SK-MEL-5 (cell line): Measurements from ENCODE around the gene TTLL9. TPM values are rescaled to one million over a fixed set of nuclear protein-coding genes. Genes with fewer than 3 reads are reported as not detected.
A peak's percentile ranks its signal among the peaks of the same experiment; 100 is the strongest.

ENCODE experiments used
- DNase-seq: peaks from one replicate; pipeline ENCODE4 v3.0.0-alpha.2; 2016; ENCODE audit warnings: low read depth, low spot score
- in situ Hi-C: cut with HindIII; loops from 2 replicates; pipeline ENCODE4 v1.10.0; 2016; ENCODE audit warnings: low sequenced_read_pairs, high pct_unique_total_duplicates, low pct_unique_long_range_greater_than_20kb
- total RNA-seq: library from RNA; depleted of rRNA; stranded (reverse); fragments of >200 nt; shearing (Covaris generic); gene quantifications from 2 replicates; pipeline ENCODE4 v1.2.3, GENCODE V29; 2014

The TTLL9 gene
- total RNA-seq, 1 experiment from 2014 or later = not detected

DNA sequence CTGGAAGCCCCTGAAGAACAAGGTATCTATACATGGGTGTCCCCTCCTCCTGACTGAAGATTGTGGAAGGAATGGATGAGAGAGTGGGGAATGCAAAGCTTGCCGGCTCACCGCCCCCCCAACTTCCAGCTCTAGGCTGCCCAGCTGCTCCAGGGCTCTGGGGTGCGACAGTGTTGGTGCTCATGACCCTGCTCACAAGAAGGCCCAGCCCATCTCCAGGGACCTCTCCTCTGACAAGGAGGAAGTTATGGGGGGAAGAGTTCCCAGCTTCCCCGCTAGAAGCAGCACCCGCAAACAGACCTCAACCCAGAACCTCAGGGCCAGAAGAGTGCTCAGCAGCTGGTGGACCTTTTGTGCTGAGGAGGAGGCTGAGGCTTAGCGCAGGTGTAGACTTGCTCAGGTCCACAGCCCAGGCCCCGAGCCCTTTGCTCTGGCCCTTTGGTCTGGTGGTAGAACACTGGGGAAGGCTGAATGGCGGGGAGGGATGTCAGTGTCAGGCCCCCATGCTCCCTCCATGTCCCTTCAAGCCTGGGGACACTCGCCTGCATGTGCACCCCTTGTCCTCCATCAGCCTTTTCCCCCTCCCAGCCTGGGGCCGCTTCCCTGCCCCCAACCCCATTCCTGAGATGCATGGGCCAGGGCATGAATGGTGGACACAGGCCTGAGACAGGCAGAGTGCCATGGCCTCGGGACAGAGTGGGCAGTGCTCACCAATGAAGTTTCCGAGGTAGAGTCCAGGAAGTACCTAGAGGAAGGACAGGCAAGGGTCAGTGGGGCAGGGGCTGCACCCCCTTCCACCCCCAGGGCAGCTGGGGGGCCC lies 1.4 kb upstream of the TTLL9 start:
- in situ Hi-C loops = no loop called here

DNA sequence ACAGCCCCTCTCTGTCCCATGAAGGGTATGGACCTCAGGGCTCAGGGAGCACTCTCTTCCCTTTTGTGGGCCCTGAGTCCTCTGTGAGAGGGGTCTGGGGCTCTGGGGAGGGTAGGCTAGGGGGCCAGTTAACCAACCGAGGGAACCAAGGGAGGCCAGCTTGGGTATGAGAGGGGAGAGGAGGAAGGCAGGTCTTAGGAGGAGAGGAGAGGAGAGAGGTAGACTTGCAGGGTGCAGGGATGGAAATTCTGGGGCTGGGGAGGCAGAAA lies 827 bp upstream of the TTLL9 start:
- in situ Hi-C loops = no loop called here
- no peak for DNase-seq

More for the DNA sequence above, 1.4 kb upstream of the TTLL9 start:
- DNase-seq = no peak

DNA sequence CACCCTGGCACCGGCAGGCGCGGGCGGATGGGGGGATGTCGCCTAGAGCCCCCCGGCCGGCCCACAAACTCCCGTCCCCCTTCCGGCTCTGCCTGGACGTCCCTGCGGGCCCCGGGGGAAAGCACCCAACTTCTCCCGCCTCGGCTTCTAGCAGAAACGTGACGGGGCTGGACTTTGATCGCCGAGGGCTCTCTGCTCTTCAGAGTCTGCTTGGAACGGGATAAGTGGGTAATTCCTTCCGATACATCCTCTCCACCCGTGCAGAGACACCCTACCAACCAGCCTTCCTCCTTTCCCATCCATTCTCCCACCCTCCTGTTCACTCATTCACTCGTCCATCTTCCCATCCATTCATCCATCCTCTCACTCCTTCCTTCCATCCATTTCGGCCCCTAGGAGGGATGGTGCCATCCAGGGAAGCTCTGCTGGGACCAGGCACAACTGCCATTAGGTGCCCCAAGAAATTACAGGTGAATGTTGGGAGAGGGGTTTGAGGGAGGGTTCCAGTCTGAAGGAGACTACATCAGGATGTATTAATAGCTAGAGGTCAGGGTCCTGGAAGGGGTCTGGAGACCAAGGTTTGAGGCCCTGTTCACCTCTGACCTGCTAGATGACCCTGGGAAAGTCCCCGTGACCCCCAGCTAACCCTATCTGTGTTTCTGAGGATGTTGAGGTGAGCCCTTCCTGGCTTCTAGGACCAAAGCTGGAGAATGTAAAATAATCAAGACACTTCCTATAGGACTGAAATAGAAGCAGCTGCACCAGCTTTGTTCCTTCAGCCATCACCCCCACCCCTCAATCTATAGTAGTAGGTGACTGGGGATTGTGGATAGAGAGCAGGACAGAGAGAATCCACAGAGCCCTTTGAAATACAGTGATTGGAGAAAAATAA lies 538 bp downstream of the TTLL9 start:
- in situ Hi-C loops = no loop called here

DNA sequence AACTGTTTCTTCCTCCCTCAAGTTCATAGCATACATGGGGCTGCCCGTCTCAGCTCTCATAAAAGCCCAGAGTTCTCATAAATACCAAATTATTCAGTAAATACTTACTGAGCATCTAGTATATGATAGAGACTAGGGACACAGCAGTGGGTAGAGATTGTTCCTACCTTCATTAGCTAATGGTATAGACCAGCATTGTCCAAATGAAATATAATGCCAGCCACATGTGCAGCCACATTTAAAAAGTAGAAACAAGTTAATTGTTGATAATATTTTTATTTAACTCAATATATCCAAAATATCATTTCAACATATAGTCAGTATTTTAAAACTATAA lies 1.2 kb downstream of the TTLL9 start:
- in situ Hi-C loops = no loop called here
- DNase-seq = no peak

More for the DNA sequence above, 538 bp downstream of the TTLL9 start:
- DNase-seq = no peak

DNA sequence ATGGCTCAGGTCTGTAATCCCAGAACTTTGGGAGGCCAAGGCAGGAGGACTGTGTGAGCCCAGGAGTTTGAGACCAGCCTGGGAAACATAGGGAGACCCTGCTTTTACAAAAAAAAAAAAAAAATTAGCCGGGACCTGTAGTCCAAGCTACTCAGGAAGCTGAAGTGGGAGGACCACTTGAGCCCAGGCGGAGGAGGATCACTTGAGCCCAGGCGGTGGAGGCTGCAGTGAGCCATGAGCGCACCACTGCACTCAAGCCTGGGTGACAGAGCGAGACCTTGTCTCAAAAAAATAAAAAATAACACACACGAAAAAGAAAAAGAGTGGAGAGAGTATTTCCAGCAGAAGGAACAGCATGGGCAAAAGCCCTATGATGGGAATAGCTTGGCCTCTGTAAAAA lies 2.0 kb downstream of the TTLL9 start:
- no peak for DNase-seq

DNA sequence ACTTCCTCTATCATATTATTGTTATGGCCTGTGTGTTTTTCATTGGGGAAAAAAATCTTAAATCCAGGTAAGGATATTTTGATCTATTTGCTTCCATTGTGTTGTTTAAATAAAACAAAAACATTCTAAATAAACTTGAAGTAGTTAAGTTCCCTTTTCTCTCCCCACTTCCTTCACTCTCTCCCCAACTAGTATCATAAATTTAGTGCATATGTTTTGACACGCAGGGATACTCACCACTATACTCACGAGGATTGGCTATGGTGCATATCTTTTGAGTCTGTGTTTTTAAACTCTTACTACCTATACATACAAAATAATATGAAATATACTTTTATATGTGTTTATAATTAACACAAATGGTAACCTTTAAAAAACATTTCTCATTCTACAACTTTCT lies 5.2 kb downstream of the TTLL9 start:
- in situ Hi-C loops = no loop called here

More for the DNA sequence above, 2.0 kb downstream of the TTLL9 start:
- in situ Hi-C loops = no loop called here

DNA sequence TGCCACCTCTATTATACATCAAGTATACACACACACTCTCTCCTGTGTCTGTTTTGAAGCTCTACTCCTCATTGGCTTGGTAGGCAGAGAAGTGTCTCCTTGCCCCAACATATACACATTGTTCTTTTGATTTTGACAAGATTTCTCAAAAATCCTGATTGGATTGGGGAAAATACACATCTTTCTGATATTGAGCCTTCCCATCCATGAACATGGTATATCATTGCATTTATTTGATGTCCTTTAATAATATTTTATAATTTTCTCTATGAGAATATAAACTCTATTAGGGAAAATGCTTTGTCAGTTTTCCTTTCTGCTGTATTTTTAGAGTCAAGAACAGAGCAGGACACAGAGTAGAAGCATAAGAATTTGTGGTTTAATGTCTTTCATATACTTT lies 7.2 kb downstream of the TTLL9 start:
- no peak for DNase-seq

More for the DNA sequence above, 5.2 kb downstream of the TTLL9 start:
- no peak for DNase-seq

DNA sequence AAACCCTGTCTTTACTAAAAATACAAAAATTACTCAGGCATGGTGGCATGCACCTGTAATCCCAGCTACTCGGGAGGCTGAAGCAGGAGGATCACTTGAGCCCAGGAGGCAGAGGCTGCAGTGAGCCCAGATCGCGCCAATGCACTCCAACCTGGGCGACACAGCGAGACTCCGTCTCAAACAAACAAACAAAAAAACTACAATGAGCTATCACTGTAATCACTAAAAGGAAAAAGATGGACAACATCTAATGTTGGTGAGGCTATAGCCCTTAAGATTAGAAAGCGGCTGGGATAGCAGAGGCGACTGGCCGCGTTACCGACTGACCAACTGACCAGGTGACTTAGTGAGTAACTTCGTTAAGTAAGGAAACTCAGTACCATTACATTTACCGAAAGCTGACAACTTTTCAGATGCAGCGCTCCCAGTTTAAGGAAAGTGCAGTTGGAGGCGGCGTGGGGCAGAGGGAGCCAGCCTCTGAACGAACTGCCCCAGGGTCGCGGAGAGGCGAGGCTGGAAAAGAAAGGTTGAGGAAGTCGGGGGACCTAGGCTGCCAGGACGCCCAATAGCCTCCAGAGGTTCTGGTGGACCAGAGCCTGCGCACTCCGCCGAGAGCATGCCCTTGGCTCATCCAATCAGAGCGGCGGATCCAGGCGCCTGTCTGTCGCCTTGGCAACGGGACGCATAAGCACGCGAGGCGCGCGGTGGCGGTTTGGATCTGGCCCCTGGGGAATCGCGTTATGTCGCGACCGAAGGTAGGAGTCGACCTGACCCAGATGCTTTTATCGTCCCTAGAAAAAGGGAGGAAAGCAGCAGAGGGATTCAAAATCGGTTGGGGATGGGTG lies 8.9 kb downstream of the TTLL9 start:
- in situ Hi-C loops = no loop called here
- DNase-seq = peak; percentile 98

More for the DNA sequence above, 7.2 kb downstream of the TTLL9 start:
- in situ Hi-C loops = no loop called here

DNA sequence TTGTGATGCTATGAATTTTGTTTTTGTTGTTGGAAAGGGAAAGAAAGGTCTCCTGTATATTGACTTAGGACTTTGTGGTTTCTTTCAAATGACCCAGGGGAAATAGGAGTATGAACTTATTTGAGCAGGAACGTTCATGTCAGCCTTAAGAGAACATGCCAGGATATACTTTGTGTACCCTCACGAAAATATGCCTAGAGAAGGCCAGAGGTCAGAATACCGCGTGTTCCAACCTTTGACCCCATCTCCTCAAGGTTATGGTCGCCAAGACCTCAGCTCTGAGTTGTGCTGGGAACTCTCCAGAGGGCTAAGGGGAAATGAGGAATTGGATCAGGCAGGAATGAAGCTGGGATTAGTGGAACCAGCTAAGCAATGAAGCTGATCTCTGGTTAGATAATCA lies 11.5 kb downstream of the TTLL9 start:
- no peak for DNase-seq
- in situ Hi-C loops = no loop called here

DNA sequence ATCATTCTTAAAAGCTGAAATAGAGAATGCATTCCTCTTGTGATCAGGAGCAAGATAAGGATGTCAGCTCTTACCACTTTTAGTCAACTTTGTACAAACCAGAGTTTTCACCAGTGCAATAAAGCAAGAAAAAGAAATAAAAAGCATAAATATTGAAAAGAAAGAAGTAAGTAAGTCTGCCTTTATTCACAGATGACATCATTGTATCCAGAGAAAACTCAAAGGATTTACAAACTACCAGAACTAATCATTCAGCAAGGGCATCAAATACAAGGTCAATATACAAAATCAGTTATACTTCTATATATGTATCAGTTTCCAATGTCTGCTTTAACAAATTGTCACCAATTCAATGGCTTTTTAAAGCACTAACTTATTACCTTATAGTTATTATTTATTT lies 13.4 kb downstream of the TTLL9 start:
- in situ Hi-C loops = no loop called here
- no peak for DNase-seq

DNA sequence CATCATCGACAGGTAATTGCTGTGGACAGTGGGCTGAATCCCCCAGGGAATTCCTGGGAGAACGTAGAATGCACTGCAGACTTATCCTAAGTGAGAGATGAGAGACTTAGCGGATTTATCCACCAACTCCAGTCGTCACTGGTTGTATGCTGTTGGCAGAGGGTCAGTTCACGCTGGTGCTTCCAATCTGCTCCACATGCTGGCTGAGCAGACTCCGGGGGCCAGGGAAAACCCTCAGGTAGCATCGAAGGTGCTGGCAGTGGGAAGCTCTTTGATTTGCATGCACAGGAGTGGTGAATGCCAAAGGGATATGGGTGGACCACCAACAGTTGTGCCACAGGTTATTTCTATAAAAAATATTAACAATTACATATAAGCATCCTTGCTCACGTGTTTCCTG lies 20.2 kb downstream of the TTLL9 start:
- DNase-seq = no peak
- in situ Hi-C loops = no loop called here

DNA sequence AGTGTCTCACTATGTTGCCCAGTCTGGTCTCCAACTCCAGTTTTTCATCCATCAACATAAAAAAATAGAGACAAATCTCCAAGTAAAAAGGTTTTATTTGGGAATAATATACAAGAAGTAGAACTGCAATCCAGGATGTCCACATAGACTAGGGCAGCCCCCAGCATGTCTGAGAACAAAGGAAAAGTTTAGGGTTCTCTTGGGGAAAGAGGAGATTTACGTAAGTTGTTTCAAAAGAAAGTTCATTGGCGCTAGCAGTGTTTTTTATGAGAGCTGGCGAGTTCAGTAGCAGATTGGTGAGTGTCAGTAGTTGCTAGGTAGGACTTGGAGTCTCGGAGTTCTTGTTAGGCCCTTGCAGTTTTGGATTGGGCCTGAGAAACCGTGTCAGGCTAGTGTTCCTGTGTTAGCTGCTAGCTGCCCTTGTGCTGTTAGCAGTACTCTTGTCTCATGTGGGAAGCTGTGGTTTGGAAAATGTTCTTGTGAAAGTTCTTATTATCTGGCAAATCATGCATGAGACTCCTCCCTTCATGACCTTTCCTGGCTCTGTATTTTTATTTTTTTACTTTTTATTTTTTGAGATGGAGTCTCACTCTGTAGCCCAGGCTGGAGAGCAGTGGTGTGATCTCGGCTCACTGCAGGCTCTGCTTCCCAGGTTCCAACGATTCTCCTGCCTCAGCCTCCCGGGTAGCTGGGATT lies 24.7 kb downstream of the TTLL9 start:
- in situ Hi-C loops = no loop called here
- DNase-seq = peak; percentile 99

DNA sequence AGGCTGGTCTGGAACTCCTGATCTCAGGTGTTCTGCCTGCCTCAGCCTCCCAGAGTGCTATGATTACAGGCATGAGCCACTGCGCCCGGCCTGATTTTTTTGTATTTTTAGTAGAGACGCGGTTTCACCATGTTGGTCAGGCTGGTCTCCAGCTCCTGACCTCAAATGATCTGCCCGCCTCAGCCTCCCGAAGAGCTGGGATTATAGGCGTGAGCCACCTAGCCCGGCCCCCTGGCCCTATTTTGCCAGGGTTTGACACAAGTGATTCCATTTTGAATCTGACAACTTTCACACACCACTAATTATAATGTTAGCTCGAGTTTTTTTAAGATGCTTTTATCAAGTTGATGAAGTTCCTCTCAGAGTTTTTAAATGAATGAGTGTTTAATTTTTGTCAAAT lies 25.6 kb downstream of the TTLL9 start:
- no peak for DNase-seq
- in situ Hi-C loops = no loop called here

DNA sequence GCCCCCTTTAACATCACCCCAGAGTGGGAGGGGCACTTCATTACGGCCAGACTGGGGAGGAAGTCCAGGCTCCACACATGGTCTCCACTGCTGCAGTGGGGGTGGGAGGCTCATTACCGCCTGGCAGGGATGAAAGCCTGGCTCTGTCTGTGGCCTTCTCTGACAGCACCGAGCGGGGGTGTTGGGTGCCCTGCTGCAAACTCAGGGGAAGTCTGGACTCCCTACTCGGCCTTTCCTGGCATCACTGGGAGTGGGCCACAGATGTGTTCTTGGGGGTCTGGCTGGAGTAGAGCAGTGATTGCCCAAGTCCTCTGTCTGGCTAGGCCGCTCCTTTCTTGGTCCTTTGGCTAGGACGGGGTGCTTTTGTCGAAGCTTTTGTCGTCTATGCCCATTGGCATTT lies 27.1 kb downstream of the TTLL9 start:
- in situ Hi-C loops = no loop called here
- no peak for DNase-seq

DNA sequence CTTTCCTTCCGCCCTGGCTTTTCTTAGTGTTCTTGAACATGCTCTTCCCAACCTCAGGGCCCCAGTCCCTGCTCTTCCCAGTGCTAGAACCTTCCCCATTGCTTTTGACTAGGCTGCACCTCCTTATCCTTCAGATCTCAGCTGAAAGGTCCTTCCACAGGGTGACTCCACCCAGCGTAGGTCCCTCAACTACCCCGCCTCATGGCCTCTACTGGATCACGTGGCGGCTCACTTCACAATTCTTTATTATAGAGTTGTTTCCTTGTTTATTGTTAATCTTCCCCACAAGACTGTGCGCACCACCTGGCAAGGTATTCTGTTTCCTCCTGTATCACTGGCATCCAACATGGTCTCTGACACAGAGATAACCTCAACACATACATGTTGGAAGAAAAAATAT lies 31.2 kb downstream of the TTLL9 start:
- in situ Hi-C loops = no loop called here
- DNase-seq = no peak

DNA sequence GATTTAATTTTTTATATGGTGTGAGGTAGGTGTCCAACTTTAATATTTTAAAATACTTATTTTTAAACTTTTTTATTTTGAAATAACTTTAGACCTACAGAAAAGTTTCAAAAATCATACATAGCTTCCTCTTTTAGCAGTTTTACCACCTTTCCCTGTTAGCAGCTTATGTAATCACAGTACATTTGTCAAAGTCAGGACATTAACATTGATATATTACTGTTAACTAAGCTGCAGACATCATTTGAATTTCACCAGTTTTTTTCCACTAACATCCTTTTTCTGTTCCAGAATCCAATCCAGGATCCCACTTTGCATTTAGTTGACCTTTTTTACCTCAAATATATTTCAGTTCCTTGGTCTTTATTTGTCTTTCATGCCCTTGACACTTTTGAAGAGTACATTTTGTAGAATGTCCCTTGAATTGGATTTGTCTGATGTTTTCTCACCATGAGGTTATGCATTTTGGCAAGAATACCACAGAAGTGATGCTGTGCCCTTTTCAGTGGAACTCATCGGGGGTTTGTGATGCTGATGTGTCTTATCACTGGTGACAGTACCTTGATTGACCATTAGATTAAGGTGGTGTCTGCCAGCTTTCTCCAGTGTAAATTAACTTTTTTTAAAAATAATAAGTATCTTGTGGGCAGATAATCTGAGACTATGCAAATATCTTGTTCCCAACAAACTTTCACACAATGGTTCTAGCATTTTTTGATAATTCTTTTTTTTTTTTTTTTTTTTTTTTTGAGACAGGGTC lies 33.4 kb downstream of the TTLL9 start:
- in situ Hi-C loops = no loop called here

DNA sequence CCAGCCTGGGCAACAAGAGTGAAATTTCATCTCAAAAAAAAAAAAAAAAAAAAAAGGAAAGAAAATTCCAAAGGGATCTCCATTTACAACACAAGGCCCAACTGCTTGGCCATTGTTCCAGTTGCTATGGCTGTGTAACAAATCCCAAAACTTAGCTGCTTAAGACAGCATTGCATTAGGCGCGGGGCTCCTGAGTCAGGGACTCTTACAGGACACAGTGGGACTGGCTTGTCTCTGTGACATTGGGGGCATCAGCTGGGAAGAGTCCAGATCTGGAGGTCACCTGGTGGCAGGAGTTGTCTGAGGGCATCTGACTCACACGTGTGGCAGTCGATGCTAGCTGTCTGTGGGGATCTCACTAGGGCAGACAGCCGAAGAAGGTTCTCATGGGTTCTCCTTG lies 35.6 kb downstream of the TTLL9 start:
- in situ Hi-C loops = no loop called here
- no peak for DNase-seq

More for the DNA sequence above, 33.4 kb downstream of the TTLL9 start:
- no peak for DNase-seq
